Gastrocnemius medialis (tissue), 4 donors: ENCODE data around the gene TK2. TPM values are rescaled to one million over a fixed set of nuclear protein-coding genes. Genes with fewer than 3 reads are reported as not detected.

Experiments
- total RNA-seq, 4 donors: library from RNA; depleted of rRNA; stranded (reverse); fragments of >200 nt; gene quantifications; one replicate each; pipeline versions ENCODE4 v1.1.0 to v1.2.3, GENCODE V29; 2016

Gene TK2
- total RNA-seq, 4 donors from 2014 or later: 10.6 to 22.7 (median 15.5) TPM

Other genes starting within 250 kb of the TK2 start
- 10 to 100 TPM; 24.3 to 37.4 (median 31.7) TPM for gene CDH5, start 183.4 kb downstream of the TK2 start, total RNA-seq
- gene BEAN1, start 122.8 kb downstream of the TK2 start, total RNA-seq: not detected
- 1 to 10 TPM; 5.8 to 8.5 (median 6.9) TPM for gene CKLF, start 2.5 kb upstream of the TK2 start, total RNA-seq
- under 1 TPM in 1 of 4 donors, not detected in 3; 0.31 TPM for gene CMTM1, start 16.3 kb upstream of the TK2 start, total RNA-seq
- gene CMTM2, start 29.3 kb upstream of the TK2 start, total RNA-seq: not detected
- 10 to 100 TPM in 1 of 4 donors, 1 to 10 TPM in 3; 2.6 to 11.3 (median 5.1) TPM for gene CMTM3, start 54.6 kb upstream of the TK2 start, total RNA-seq
- 10 to 100 TPM in 1 of 4 donors, 1 to 10 TPM in 3; 5.7 to 15.0 (median 7.2) TPM for gene CMTM4, start 146.6 kb upstream of the TK2 start, total RNA-seq
- gene DYNC1LI2, start 201.5 kb upstream of the TK2 start, total RNA-seq: 10 to 100 TPM; 57.4 to 80.3 (median 62.6) TPM